IMR-90 (cell line): ENCODE data around the gene ZSCAN10. TPM values are rescaled to one million over a fixed set of nuclear protein-coding genes. Genes with fewer than 3 reads are reported as not detected.

Source experiments
- ATAC-seq: fragments of 200-7000 bp; cut with Tn5 transposase; 2 replicates; pipeline ENCODE4 v1.9.1; 2020; ENCODE audit warnings: low read depth, mild to moderate bottlenecking, moderate library complexity
- BruUV-seq: library from RNA; stranded (reverse); fragments of 400-500 nt; replicated peaks from 2 replicates; lab custom pipeline; 2021; lab: Mats Ljungman, UMichigan
- CTCF ChIA-PET: fragments of 300-600 bp; formaldehyde crosslinking; extraction: SDS; loops from one replicate; lab custom pipeline; 2021; ENCODE audit warnings: antibody characterized with exemption; lab: Yijun Ruan, JAX
- POLR2A ChIA-PET: fragments of 300-600 bp; sonication (Branson Sonifier 250); formaldehyde crosslinking; loops from one replicate; lab custom pipeline; 2022; ENCODE audit warnings: antibody characterized with exemption; ENCODE audit not compliant: unreplicated experiment; lab: Charles Lee
- DNase-seq: peaks from one replicate; pipeline ENCODE4 v3.0.0; 2013
- H2AFZ ChIP-seq: replicated peaks from 2 replicates; pipeline ENCODE3; 2013; ENCODE audit warnings: low read length, mild to moderate bottlenecking; ENCODE audit not compliant: poor library complexity
- H2AK5ac ChIP-seq: 2 replicates; pipeline ENCODE4 v1.6.1; 2013; ENCODE audit warnings: low read depth, low read length, inconsistent platforms
- H2AK9ac ChIP-seq: replicated peaks from 2 replicates; pipeline ENCODE3; 2013; ENCODE audit warnings: mild to moderate bottlenecking, low read depth, low read length, moderate library complexity; ENCODE audit not compliant: poor library complexity
- H2BK120ac ChIP-seq: 2 replicates; pipeline ENCODE4 v1.6.1; 2013; ENCODE audit warnings: low read depth, low read length, inconsistent platforms
- H2BK15ac ChIP-seq: 3 replicates; pipeline ENCODE4 v1.6.1; 2013; ENCODE audit warnings: low read depth, low read length, inconsistent platforms
- H2BK20ac ChIP-seq: 2 replicates; pipeline ENCODE4 v1.6.1; 2013; ENCODE audit warnings: low read depth, mild to moderate bottlenecking, inconsistent platforms, low read length, moderate library complexity
- H2BK5ac ChIP-seq: 2 replicates; pipeline ENCODE4 v1.6.1; 2013; ENCODE audit warnings: mild to moderate bottlenecking, low read depth, low read length, inconsistent platforms; ENCODE audit not compliant: poor library complexity, severe bottlenecking
- H3K14ac ChIP-seq: replicated peaks from 2 replicates; pipeline ENCODE4 v1.6.1; 2013; ENCODE audit warnings: low read depth, low read length, inconsistent platforms
- H3K18ac ChIP-seq: 2 replicates; pipeline ENCODE4 v1.6.1; 2013; ENCODE audit warnings: low read depth, low read length, control low read depth
- H3K23ac ChIP-seq: 2 replicates; pipeline ENCODE4 v1.6.1; 2013; ENCODE audit warnings: low read depth, low read length, inconsistent platforms
- H3K27ac ChIP-seq: 2 replicates; pipeline ENCODE4 v1.5.1; 2013; ENCODE audit warnings: mild to moderate bottlenecking, control low read depth, low read length; ENCODE audit not compliant: insufficient read depth
- H3K27me3 ChIP-seq: 2 replicates; pipeline ENCODE4 v1.6.1; 2013; ENCODE audit warnings: low read length; ENCODE audit not compliant: control insufficient read depth, insufficient read depth
- H3K36me3 ChIP-seq: 2 replicates; pipeline ENCODE4 v1.6.1; 2013; ENCODE audit warnings: low read length, mixed read lengths; ENCODE audit not compliant: control insufficient read depth, insufficient read depth
- H3K4ac ChIP-seq: 2 replicates; pipeline ENCODE4 v1.6.1; 2013; ENCODE audit warnings: low read depth, low read length, inconsistent platforms
- H3K4me1 ChIP-seq: 2 replicates; pipeline ENCODE4 v1.6.1; 2013; ENCODE audit warnings: low read length, mixed read lengths; ENCODE audit not compliant: control insufficient read depth, insufficient read depth
- H3K4me2 ChIP-seq: 2 replicates; pipeline ENCODE4 v1.6.1; 2013; ENCODE audit warnings: low read depth, mild to moderate bottlenecking, control low read depth, low read length, moderate library complexity
- H3K4me3 ChIP-seq: 2 replicates; pipeline ENCODE4 v1.5.1; 2013; ENCODE audit warnings: low read depth, mild to moderate bottlenecking, control low read depth, low read length, moderate library complexity; ENCODE audit not compliant: insufficient read depth
- H3K56ac ChIP-seq: 2 replicates; pipeline ENCODE4 v1.6.1; 2013; ENCODE audit warnings: low read length, inconsistent platforms; ENCODE audit not compliant: insufficient read depth; ENCODE audit errors: extremely low read depth
- H3K79me1 ChIP-seq, 2 experiments: 2 replicates each; pipeline ENCODE4 v1.6.1; 2013; ENCODE audit warnings: low read length in 2 of 2, inconsistent platforms in 1 of 2, low read depth in 1 of 2
- H3K9ac ChIP-seq: 2 replicates; pipeline ENCODE4 v1.6.1; 2013; ENCODE audit warnings: low read depth, low read length, control low read depth
- H3K9me1 ChIP-seq: 2 replicates; pipeline ENCODE4 v1.6.1; 2013; ENCODE audit warnings: low read length, inconsistent platforms; ENCODE audit not compliant: insufficient read depth
- H3K9me3 ChIP-seq: 2 replicates; pipeline ENCODE4 v1.6.1; 2013; ENCODE audit warnings: low read length; ENCODE audit not compliant: control insufficient read depth, insufficient read depth
- H4K20me1 ChIP-seq: 2 replicates; pipeline ENCODE4 v1.6.1; 2013; ENCODE audit warnings: low read length, inconsistent platforms; ENCODE audit not compliant: insufficient read depth
- H4K5ac ChIP-seq: 2 replicates; pipeline ENCODE4 v1.6.1; 2013; ENCODE audit warnings: mild to moderate bottlenecking, low read depth, low read length, control low read depth
- H4K8ac ChIP-seq, 2 experiments: 2 replicates each; pipeline ENCODE4 v1.6.1; 2013; ENCODE audit warnings: low read depth in 2 of 2, low read length in 2 of 2, control low read depth in 1 of 2, inconsistent platforms in 1 of 2
- H4K91ac ChIP-seq: 2 replicates; pipeline ENCODE4 v1.6.1; 2013; ENCODE audit warnings: low read depth, low read length, inconsistent platforms; ENCODE audit not compliant: insufficient read depth
- BHLHE40 ChIP-seq: fragments of 150-350 bp; IDR thresholded peaks from 2 replicates; pipeline ENCODE4 v1.6.1; 2016; ENCODE audit warnings: mild to moderate bottlenecking, low read depth, low read length
- CEBPB ChIP-seq: IDR thresholded peaks from 2 replicates; pipeline ENCODE4 v1.6.1; 2012; ENCODE audit warnings: low read depth, low read length, improper control_type of control experiment
- CHD1 ChIP-seq: IDR thresholded peaks from 2 replicates; pipeline ENCODE4 v1.6.1; 2012; ENCODE audit warnings: low read depth, low read length, improper control_type of control experiment
- CTCF ChIP-seq: conservative IDR thresholded peaks from 2 replicates; pipeline ENCODE4 v1.5.1; 2012; ENCODE audit warnings: mild to moderate bottlenecking, low read depth, low read length, improper control_type of control experiment
- ELK1 ChIP-seq: fragments of 150-350 bp; IDR thresholded peaks from 2 replicates; pipeline ENCODE4 v1.6.1; 2016; ENCODE audit warnings: low read depth, mild to moderate bottlenecking, low read length, moderate library complexity, borderline replicate concordance
- FOS ChIP-seq: fragments of 150-350 bp; IDR thresholded peaks from 2 replicates; pipeline ENCODE4 v1.6.1; 2016; ENCODE audit warnings: low read depth, low read length
- MAFK ChIP-seq: IDR thresholded peaks from 2 replicates; pipeline ENCODE4 v1.6.1; 2012; ENCODE audit warnings: low read depth, low read length, improper control_type of control experiment
- MAZ ChIP-seq: IDR thresholded peaks from 2 replicates; pipeline ENCODE4 v1.6.1; 2012; ENCODE audit warnings: low read depth, mild to moderate bottlenecking, low read length, improper control_type of control experiment, moderate library complexity, borderline replicate concordance
- MXI1 ChIP-seq: IDR thresholded peaks from 2 replicates; pipeline ENCODE4 v1.6.1; 2012; ENCODE audit warnings: low read depth, mild to moderate bottlenecking, low read length, moderate library complexity, borderline replicate concordance
- NFE2L2 ChIP-seq: fragments of 150-350 bp; IDR thresholded peaks from 2 replicates; pipeline ENCODE4 v1.6.1; 2016; ENCODE audit warnings: low read depth, mild to moderate bottlenecking, low read length
- POLR2A ChIP-seq: IDR thresholded peaks from 2 replicates; pipeline ENCODE4 v1.6.1; 2012; ENCODE audit warnings: mild to moderate bottlenecking, low read depth, low read length
- RAD21 ChIP-seq: IDR thresholded peaks from 2 replicates; pipeline ENCODE4 v1.6.1; 2012; ENCODE audit warnings: low read length, improper control_type of control experiment
- RCOR1 ChIP-seq: IDR thresholded peaks from 2 replicates; pipeline ENCODE4 v1.6.1; 2012; ENCODE audit warnings: mild to moderate bottlenecking, low read length, improper control_type of control experiment; ENCODE audit not compliant: insufficient replicate concordance
- RFX5 ChIP-seq: IDR thresholded peaks from 2 replicates; pipeline ENCODE4 v1.8.0; 2012; ENCODE audit warnings: low read depth, mild to moderate bottlenecking, low read length, moderate library complexity
- SMC3 ChIP-seq: fragments of 150-350 bp; IDR thresholded peaks from 2 replicates; pipeline ENCODE4 v1.6.1; 2016; ENCODE audit warnings: low read depth, mild to moderate bottlenecking, antibody characterized with exemption, low read length, moderate library complexity
- USF2 ChIP-seq: fragments of 150-350 bp; IDR thresholded peaks from 2 replicates; pipeline ENCODE4 v1.6.1; 2017; ENCODE audit warnings: mild to moderate bottlenecking, antibody characterized with exemption, low read length, low read depth
- WGBS, 2 experiments: methylation state at CpG; one replicate each; pipeline versions ENCODE4 v1.1.5 to v1.1.7; 2013; ENCODE audit warnings: missing lambda C conversion rate in 2 of 2; ENCODE audit not compliant: insufficient read length in 1 of 2; ENCODE audit errors: extremely low coverage in 2 of 2; 5-methylcytosine and 5-hydroxymethylcytosine counted together
- dilution Hi-C: fragments of 300-500 bp; cut with HindIII; formaldehyde crosslinking; loops from one replicate; pipeline ENCODE4 v1.14.3; 2018; ENCODE audit warnings: low sequenced_read_pairs; ENCODE audit not compliant: unreplicated experiment
- in situ Hi-C: fragments of 300-500 bp; cut with MboI; formaldehyde crosslinking; loops from 3 replicates; pipeline ENCODE4 v1.14.3; 2019; ENCODE audit warnings: low sequenced_read_pairs, inconsistent platforms, mixed read lengths
- intact Hi-C: fragments of 100-400 bp; cut with micrococcal nuclease; formaldehyde crosslinking; loops from 2 replicates; pipeline ENCODE4 v1.10.0; 2022
- polyA plus RNA-seq, 3 experiments: library from polyadenylated mRNA; depleted of rRNA; stranded (reverse); fragments of >200 nt; gene quantifications; 2 replicates each; pipeline ENCODE4 v1.2.3, GENCODE V29; 2012; ENCODE audit warnings: low replicate concordance in 1 of 3
- total RNA-seq: library from RNA; depleted of rRNA; stranded (reverse); fragments of >200 nt; gene quantifications from 2 replicates; pipeline ENCODE4 v1.2.3, GENCODE V29; 2012

ZSCAN10 gene
- total and polyA plus RNA-seq, 2 of the 4 experiments (the other 2 are of a cell fraction) = not detected

- Histone ChIP-seq H3K4me1 (no peaks in the 10 kb centered on the region; the same call in 1 of the 2 replicates), H3K4ac (no peak overlapping the region), H2BK120ac (no peak overlapping the region), H2AFZ (no peak overlapping the region), H3K4me3 (no peak overlapping the region), H3K27ac (no peak overlapping the region), H3K27me3 (peaks cover 44% of the 10 kb centered on the region), H4K5ac (no peak overlapping the region), H3K36me3 (no peaks in the 10 kb centered on the region), H4K20me1 (no peaks in the 10 kb centered on the region), H4K91ac (no peak overlapping the region), H3K9ac (no peak overlapping the region), H3K56ac (no peak overlapping the region), H2AK9ac (no peak overlapping the region), H3K9me3 (no peaks in the 10 kb centered on the region), H2BK15ac (no peak overlapping the region), H3K18ac (no peak overlapping the region), H3K4me2 (no peak overlapping the region), H2BK5ac (no peak overlapping the region), H3K79me1 (no peaks in the 10 kb centered on the region), H3K14ac (no peak overlapping the region), H3K23ac (no peak overlapping the region), H3K9me1 (peaks cover 3% of the 10 kb centered on the region; the same call in 1 of the 2 replicates), H2BK20ac (no peak overlapping the region), H2AK5ac (no peak overlapping the region), H4K8ac (no peak overlapping the region)
- intact Hi-C loops = no loop called here
- WGBS, 2 experiments = 78% methylated on average over 1 of the region's 4 CpGs; no CpG with 5 or more reads in 1 of the 2 experiments
- ChIA-PET CTCF (no interaction called here), POLR2A (no interaction called here)
- DNase-seq (no peak), ATAC-seq (no peak)
- dilution Hi-C loops = no loop called here
- no TSS peak for BruUV-seq
- TF ChIP-seq MXI1 = no peak
- TF ChIP-seq MAFK = no peak
- no peak for TF ChIP-seq CHD1
- TF ChIP-seq ELK1 = no peak
- no peak for TF ChIP-seq NFE2L2
- no peak for TF ChIP-seq CEBPB
- TF ChIP-seq CTCF = no peak
- TF ChIP-seq MAZ = no peak
- no peak for TF ChIP-seq FOS
- TF ChIP-seq USF2 = no peak
- no peak for TF ChIP-seq SMC3
- TF ChIP-seq POLR2A = no peak
- no peak for TF ChIP-seq RAD21
- TF ChIP-seq RFX5 = no peak
- TF ChIP-seq BHLHE40 = no peak
- no peak for TF ChIP-seq RCOR1
- in situ Hi-C loops = no loop called here
Measured at GRCh38 chr16:3051009-3051408, 48.1 kb downstream of the ZSCAN10 start.
